ENCODE data around the gene PAPOLA.

The PAPOLA gene

DNA sequence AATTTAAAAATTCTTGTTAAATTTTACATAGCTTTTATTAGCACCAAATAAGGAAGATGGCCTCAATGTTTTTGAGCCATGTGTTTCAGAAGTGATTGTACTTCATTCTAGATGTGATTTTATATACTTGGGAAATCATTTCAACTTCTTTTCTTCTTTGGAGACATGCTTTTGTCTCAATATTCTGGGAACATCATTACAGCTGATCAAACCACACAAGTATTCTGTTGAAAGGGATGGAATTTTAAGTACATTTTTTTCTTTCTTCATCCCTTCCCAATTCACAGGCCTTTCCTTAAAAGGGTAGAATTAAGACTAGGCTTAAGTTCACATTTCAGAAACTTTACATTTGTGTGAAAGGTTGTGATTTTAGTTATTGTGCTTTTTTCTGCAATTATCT, 66.4 kb downstream of the PAPOLA start:
- no peak for DNase-seq

DNA sequence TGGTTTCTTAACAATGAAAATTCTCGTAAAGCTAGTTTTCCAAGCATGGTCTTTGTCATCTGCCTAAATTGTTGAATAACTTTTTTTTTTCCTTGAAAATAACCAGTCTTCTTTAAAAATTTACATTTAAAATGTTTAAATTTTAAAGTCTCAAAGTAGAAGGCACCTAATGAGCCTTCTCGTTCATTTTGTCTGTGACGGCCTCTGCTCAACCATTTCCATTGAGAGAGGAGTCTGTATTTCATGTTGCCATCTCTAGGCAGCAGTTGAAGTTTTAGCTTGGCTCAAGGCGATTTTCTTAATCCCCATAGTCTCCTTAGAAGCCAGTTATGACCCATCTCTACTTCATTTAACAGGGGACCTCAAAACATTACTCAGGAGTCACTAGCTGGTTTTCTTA, 69.1 kb downstream of the PAPOLA start:
- DNase-seq: no peak

DNA sequence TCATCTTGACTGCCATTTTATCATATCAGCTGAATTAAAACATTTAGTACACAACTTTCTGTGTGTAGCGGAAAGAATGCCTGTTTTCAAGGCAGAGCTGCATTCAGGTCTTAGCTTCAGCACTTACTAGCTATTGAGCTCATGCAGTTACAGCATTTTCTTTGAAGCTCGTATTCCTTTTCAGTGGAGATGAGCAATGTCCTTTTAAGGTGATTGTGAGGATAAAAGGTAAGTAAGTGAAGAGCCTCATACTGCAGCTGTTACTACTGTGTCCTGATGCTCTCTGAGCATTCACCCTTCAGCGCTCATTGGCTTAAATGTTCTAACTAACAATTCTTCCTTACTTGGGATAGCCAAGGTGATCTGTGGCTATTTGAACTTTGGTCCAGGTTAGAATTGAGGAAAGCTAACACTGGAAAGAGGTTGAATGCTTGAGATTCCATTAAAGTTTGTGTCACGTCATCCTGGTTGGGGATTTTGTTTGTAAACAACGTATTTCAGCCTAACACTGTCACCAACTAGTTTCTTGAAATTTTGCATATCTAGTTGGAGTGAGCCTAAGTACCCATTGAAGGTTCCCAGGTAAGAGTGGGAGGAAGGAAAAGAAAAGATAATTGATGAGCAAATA, 71.4 kb downstream of the PAPOLA start:
- no peak for DNase-seq

DNA sequence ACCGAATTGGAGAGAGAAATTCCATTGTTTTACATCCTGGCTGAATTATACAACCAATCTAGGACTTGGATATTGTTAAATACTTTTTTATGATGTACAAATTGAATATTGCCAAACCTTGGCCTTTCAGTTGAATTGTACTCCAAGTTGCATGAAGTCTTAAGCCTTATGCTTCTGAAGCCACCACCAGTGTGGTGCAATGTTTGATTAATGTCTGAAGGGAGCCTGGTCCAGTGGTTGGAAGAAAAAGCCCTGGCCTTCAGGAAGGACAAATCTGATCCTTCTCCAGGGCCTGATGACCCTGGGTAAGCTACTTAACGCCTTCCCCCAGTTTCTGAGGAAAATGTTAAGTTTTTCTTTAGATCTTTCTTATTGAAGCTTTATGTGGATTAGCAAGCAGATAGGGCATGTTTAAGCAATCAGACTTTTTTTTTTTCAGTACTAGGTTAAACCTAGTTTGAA, 72.0 kb downstream of the PAPOLA start:
- DNase-seq: no peak

DNA sequence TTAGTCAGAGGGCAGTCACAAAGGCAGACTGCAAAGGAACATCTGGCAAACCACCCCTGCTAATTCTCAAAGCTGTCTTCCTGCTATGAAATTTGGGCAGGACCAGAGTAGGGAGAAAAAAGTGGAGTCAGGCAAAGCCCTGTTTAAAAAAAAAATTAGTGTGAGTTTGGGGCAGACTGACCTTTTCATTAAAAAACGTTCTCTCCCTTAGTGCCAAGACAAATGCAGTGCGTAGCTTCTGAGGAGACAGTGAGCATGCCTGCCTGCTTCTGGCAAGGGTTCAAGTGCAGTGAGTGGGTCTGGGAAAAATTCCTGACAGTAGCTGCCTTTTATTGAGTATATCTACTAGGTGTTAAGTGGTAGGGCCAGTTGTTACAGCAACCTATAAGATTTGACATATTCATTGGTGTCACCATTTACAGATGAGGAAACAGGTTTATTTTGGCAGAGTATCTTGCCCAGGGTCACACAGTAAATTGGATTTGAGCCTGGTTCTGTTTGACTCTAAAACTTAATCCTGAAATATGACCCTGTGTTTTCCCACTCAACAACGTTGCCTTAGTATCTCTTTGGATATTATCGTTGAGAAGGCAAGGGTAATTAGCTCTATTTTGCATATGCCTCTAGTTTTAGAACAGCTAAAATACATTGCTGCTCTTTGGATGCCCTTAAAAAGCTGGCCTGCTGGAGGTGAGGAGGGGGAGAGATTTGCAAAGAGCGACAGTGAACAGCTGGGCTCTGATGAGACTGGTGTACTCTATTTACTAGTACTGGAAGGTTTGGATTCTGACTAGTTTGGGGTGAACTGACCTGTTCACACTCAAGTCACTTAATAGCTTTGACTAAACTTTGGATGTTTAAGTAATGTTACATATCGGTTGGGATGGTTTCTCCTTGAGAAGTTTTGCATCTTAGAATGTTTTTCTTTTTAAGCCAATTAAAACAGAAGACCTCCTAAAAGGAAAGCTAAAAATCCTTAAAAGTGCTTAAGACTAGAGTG, 72.8 kb downstream of the PAPOLA start:
- peak; percentile 8 to 58 for DNase-seq

DNA sequence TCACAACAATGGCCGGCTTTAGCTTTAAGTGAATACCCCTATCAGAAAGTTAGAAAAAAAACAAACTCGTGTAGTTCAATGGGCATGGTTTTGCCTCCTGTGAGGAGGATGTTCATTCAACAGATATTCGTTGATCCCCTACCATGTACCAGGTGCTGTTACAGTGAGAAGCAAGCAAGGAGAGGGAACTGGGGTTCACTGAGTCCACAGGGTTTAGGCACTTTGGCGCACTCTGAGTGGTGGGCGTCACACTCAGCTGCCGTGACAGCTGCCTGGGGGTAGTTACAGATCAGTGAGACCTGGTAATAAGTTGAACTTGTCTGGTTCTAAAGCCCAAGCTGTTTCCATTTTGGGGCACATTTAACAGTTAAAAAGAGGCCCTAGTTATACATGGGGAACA, 74.2 kb downstream of the PAPOLA start:
- DNase-seq: no peak

DNA sequence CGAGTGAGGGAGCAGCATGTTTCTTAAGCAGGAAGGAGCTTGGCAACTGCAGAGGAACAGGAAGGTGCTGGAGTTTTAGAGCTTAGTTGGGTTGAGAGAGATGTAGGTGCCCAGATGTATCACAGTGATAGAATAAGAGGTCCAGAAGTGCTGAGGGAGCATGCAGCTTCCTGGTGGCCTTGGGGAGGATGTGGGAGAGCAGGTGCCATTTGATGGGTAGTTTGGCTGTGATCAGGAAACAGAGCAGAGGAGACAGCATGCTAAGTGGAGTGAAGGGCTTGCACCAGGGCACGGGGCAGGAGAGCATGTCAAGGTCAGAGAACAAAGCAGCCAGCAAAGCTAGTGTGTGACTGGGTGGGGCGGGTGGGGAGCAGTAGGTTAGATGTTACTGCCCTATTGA, 74.8 kb downstream of the PAPOLA start:
- no peak for DNase-seq

DNA sequence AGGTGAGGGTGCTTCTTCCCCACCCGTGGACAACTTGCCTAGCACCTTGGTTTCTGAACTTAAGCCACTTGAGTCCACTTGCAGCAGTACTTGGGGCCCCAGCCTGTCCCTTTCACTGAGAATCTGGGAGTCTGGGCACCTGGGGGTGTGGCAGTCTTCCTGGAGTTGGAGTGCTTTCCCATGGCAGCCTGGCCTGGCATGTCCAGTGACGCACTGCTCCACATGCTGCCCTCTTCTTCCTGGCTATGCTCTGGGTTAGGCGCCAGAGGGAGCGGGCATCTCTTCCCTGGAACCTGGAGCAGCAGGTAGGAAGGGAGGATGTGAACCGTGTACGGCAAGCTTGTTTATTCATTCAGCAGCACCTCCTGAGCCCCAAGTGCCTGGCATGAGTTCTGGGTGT, 76.4 kb downstream of the PAPOLA start:
- DNase-seq: no peak

DNA sequence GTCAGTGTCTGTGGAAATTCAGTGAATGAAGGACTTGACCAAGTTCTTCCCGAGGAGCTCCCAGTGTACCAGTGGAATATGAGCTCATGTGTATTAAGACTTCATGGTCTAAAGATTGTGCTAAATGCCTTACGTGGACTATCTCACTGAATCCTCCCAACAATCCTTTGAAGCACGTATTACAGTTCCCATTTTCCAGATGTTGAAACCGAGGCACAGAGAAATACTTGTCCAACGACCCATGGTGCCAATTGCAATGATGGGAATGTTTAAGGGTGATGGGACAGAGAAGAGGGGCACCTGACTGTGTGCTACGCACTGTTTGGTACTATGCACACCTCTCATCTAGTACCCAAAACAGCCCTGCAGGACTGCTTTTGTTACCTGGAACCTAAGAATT, 77.2 kb downstream of the PAPOLA start:
- no peak for DNase-seq

DNA sequence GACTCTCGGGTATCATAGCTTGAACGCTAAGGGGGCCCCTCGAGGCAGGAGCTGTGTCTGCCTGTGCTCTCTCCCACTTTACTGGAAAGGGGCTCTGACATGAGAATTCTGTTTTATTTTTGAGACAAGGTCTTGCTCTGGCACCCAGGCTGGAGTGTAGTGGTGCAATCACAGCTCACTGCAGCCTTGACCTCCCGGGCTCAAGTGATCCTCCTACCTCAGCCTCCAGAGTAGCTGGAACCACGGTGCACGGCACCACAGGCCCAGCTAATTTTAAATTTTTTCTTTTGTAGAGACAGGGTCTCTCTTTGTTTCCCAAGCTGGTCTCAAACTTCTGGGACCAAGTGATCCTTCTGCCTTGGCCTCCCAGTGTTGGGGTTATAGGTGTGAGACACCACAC, 77.7 kb downstream of the PAPOLA start:
- no peak for DNase-seq

DNA sequence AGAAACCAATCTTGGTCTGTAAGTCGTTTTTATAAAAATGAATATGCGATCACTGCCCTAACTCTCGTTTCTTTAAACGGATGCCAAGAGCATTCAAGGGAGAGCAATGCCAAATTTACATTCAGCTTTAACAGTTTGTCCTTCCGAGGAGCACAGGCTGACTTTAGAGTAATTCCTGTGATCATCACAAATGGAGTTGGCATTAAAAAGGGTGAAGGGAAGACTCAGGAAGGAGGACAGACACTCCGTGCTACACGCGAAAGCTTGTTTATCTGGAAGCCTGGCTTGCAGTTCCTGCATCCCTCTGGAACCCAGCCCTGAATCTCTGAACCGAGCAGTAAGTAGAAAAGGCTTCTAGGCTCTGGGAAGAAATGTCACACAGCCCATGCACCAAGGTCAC, 78.4 kb downstream of the PAPOLA start:
- DNase-seq: no peak

DNA sequence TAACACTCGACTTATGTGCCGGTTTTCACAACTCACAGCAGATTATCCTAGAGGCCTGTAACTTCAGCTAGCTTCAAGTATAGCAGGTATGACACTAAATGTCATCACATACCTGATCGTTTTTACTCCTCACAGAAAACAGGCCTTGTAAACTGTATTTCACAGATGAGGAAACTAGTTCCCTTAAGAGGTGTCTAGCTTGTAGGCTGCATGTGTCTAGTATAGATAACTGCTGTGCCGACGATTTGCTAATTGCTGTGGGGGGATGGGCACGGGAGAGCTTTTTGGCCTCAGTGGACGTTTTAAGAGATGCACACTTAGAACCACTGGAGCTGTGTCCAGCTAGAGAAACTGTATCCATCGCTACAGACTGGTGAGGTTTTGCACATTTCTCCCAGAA, 78.8 kb downstream of the PAPOLA start:
- no peak for DNase-seq

DNA sequence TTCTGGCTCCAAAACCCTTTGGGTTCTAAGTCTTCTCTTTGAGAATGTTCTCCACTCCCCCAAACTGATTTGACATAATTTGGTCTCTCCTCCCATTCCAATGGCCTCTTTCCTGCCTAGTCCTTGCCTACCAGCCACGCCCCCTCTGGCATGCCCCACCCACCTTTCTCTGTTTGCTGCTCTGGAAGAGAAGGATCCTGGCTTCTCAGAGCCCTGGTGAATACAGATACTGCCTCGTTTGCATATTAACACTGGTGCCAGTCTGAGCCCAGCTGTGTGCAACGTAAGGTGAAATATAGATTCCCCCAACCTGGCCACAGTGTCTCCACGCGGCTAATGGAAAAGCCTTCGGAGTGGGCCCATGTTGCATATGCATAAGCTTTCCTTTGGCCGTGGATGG, 79.7 kb downstream of the PAPOLA start:
- DNase-seq: no peak

DNA sequence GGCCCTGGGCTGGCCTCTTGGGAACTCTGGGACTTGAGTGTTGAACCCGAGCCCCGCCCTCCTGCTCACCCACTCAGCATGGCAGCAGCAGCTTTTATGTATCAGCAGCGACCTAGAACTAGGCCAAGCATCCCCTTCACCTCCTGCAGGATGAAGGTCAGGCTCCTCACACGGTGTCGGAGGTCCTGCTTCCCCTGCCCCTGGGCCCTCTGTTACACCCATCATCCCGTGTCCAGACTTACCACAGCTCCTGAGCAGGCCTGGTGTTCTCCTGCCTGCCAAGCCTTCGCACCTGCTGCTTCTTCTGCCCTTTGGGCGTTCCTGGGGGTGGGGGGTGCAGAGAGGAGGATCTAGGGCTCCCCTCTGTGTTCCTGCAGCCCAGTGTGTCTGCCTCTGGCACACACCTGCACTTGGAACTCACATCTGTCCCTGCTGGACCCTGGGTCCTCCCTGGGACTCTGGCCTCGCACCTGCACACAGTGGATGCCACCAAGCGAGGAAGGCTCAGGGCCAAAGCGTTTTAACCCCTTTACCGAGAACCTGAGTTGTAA, 80.3 kb downstream of the PAPOLA start:
- DNase-seq: no peak

DNA sequence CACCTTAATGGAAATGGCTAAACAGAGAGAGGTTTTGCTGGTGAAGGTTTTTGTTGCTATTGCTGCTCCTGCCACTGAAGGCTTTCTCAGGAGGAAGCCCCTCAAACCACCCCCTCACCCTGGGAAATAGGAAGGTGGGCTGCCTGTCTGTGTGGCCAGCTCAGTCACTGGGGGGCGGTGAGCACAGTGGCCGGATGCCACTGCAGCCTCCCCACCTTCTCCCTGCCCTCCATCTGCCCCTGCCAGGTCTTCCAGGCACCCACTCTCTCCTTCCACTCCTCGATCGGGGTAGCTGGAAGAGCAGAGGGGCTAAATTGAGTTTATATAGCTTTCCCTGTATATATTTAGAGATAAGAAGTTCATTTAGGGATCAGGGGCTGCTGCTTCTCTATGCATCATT, 80.8 kb downstream of the PAPOLA start:
- no peak for DNase-seq

DNA sequence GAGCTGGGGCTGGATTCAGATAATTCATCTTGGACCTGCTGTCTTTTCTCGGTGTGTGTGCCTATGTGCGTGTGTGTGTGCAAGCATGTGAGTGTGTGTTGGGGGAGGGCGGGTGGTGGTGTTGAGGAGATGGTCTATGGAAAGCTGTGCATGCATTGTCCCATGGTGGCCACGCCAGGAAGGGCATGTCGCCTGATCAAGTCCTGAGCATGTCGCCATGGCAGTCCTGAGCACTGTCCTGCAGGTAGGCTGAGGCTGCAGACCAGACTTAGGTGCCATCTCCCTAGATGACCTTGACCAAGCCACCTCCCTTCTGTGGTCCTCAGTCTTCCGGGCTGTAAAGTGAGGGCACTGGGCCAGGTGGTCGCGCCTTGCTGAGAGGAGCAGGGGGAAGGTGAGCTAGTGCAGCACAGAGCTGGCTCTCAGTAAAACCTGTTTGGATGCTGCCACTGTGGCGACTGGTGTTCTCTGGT, 81.4 kb downstream of the PAPOLA start:
- no peak for DNase-seq

DNA sequence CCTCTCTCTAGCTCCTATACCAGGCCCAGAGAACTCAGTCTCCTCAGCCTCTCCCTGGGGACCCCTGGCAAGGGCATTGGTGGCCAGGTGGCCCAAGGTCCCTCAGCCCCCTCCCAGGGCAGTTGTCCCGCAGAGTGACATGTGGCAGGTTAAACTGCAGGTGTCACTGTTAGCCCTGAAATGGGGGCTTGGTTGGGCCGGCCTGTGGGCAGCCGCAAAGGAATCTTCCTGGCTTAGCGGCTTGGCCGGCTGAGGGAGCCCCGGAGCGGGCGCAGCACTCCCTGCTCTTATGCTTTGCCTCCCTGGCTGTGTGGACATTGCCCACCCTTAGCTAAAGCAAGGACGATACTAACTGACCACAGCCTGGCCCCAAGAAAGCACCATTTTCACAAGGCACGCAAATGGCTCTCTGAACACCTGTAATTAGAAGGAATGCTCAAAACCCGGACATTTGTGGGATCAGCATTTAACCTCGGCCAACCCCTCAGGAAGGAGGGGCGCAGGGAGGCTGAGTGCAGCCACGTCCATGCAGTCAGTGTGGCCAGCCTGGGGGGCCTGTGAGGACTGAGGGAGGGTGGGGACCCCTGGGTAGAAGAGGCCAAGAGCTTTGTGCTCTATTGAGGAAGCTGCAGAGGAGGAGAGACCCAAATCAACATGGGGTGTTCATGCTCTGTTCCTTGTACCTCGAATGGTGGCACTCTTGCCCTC, 82.2 kb downstream of the PAPOLA start:
- DNase-seq: peak in 1 of 2 experiments; percentile 7

DNA sequence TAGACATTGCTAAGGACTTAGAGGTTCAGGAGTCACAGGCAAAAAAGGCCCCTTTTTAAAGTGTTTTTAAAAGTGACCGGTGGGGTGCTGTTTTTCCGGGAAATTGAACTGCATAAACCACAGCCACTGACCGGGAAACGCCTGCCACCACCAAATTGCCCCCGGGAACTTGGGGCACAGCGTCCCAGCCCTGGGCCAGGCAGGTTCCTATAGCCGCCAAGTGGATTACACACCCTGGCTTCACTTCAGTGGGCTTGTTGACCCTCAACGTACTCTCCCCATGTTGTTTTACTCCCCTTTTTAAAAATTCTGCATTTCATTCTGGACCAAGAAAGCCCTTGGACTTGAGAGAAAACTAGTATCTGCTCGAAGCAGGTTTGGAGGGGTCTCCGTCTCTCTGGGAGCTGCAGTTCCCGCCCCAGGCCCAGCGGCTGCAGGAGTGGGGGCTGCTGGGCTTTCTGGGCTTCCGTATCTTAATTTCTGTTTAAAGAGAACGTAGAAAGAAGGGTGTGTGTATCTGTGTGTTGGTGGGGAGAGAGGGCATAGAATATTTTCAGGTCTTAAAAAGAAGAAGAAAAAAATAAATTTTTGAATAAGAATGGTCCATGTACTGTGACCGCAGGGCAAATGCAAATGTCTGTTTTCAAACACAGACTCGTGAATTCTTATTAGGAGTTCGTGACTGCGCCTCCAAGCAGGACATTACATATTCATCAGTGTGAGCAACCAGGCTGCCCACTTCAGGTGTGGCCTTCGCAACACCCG, 82.9 kb downstream of the PAPOLA start:
- DNase-seq: no peak

DNA sequence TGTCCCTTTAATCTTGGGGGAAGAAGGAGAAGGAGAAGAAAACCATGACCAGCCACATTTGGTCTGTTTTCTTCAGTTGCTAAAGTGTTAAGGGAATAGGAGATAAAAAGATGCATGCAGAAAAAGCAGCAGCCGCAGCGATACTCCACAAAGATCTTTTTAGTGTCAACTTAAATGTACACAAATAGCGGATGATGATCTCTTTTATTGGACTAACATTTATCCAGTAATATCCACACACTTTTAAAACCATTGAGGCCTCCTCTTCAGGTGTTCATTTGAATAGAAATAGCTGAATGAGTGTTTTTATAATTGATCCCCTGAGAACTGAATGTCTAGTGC, 83.5 kb downstream of the PAPOLA start:
- DNase-seq: no peak

DNA sequence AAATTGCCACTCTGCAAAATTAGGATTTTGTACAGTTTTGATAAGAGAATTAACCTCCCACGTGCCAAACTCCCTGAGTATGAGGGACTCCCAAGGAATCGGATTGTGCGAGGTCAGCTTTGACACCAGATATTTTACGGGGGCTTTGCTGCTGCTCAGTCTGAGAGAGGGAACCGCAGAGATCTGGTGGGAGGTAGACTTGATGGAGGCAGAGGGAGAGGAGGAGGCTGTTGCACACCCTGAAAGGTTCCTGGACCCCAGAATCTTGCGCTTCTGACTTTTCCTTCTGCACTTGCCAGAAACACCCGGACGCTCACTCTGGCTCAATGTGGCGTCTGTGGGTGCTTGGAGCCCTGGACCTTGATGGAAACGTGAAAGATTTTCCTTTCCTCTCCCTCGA, 83.9 kb downstream of the PAPOLA start:
- DNase-seq: no peak

DNA sequence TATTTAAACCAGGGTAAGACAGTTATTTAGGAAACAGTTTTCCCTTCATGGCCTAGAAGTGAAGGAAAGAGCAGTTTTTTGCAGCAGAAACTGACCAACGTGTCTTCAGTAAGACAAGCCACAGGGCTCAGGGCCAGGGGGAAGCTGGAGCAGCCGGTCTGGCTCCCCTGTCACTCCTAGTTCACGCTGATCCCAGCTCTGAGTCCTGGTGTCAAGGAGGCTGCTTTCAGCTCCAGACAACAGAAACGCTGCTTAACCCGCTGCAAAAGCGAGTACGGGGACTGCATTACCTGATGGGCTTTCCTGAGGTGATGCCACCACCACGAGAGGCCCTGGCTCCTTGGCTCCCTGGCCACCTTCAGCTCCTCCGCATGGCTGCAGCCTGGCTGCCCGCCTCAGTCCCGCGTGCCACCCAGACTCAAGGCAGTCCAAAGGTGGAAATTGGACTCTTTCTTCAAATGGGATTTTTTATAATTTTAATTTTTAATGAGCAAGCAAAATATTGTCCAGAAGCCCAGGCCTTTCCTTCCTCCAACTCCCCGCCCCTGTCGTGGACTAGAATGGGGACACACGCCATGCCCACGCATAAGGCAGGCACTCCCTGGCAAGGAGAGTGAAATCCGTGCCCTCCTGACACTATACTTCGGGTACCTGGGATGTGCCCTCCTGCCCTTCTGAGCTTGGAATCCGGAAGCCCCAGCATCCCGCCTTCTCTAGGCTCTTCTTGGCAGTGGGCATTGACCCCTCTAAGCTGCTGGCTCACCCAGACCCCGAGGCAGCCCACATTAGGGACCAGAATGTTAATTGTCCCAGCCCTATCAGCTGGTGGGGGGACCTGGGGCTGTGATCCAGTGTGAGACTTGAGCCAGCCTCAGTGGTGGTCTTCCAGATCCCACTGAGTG, 85.0 kb downstream of the PAPOLA start:
- DNase-seq: no peak
